Esophagus muscularis mucosa (tissue), 4 donors: ENCODE results near the gene CELF4. TPM values are rescaled to one million over a fixed set of nuclear protein-coding genes. Genes with fewer than 3 reads are reported as not detected.

Source experiments
- DNase-seq: peaks from one replicate; pipeline ENCODE4 v3.0.0-alpha.2; 2017; ENCODE audit errors: extremely low spot score
- H3K27ac ChIP-seq, 4 donors: fragments of 200-600 bp; sonication (generic); replicated peaks in 1 of 4; 1 replicate in 3 of 4; 2 replicates in 1 of 4; pipeline ENCODE4 v1.5.1; 2016 to 2019; ENCODE audit warnings: mild to moderate bottlenecking in 1 of 4
- H3K27me3 ChIP-seq, 4 donors: fragments of 200-600 bp; sonication (generic); one replicate each; pipeline versions ENCODE4 v1.5.1 to v1.6.0; 2016 to 2019
- H3K36me3 ChIP-seq, 4 donors: fragments of 200-600 bp; sonication (generic); one replicate each; pipeline ENCODE4 v1.5.1; 2016 to 2019
- H3K4me1 ChIP-seq, 4 donors: fragments of 200-600 bp; sonication (generic); one replicate each; pipeline ENCODE4 v1.5.1; 2016 to 2019
- H3K4me3 ChIP-seq, 4 donors: fragments of 200-600 bp; sonication (generic); 1 replicate in 2 of 4; 2 replicates in 2 of 4; pipeline ENCODE4 v1.5.1; 2016 to 2019; ENCODE audit warnings: mild to moderate bottlenecking in 4 of 4, moderate library complexity in 1 of 4
- H3K9me3 ChIP-seq, 4 donors: fragments of 200-600 bp; sonication (generic); 1 replicate in 3 of 4; 2 replicates in 1 of 4; pipeline ENCODE4 v1.5.1; 2016 to 2019
- CTCF ChIP-seq, 3 experiments: fragments of 200-600 bp in 2 of 3; fragments of 450-650 bp in 1 of 3; sonication (generic) in 2 of 3; IDR thresholded peaks; one replicate each; pipeline ENCODE4 v1.5.1; 2017 to 2019; ENCODE audit warnings: antibody characterized with exemption in 3 of 3, mild to moderate bottlenecking in 2 of 3, moderate library complexity in 1 of 3
- EP300 ChIP-seq: sonication (generic); formaldehyde crosslinking; IDR thresholded peaks from one replicate; pipeline ENCODE4 v1.6.1; 2017; ENCODE audit warnings: antibody characterized with exemption
- POLR2A ChIP-seq: fragments of 450-650 bp; IDR thresholded peaks from one replicate; pipeline ENCODE4 v1.6.1; 2017; ENCODE audit warnings: antibody characterized with exemption, moderate library complexity, mild to moderate bottlenecking, low read depth
- POLR2AphosphoS5 ChIP-seq, 2 donors: sonication (generic); formaldehyde crosslinking; IDR thresholded peaks; one replicate each; pipeline ENCODE4 v1.6.1; 2017; ENCODE audit warnings: antibody characterized with exemption in 2 of 2
- WGBS: methylation state at CpG from one replicate; pipeline ENCODE4 v1.1.5; 2018; 5-methylcytosine and 5-hydroxymethylcytosine counted together
- intact Hi-C: fragments of 100-400 bp; cut with DNase I; formaldehyde crosslinking; loops from one replicate; pipeline ENCODE4 v1.15.1; 2023
- total RNA-seq, 4 donors: library from RNA; depleted of rRNA; stranded (reverse); fragments of >200 nt; gene quantifications; one replicate each; pipeline versions ENCODE4 v1.1.0 to v1.2.1, GENCODE V29; 2016

The CELF4 gene
- total RNA-seq, 4 donors from 2014 or later, result 0.86 to 1.8 (median 1.7) TPM

- peaks cover 0 to 12% (median 0%) of the 10 kb centered on the region in 4 donors for H3K27me3 ChIP-seq
- TF ChIP-seq CTCF (IDR thresholded peaks at IDR 0.05), result no peak
- no peak for TF ChIP-seq POLR2AphosphoS5 (IDR thresholded peaks at IDR 0.05)
- no peak for TF ChIP-seq POLR2A
- TF ChIP-seq EP300, result no peak
- no peak overlapping the region for H3K4me3 ChIP-seq
- DNase-seq, result no peak
- no peaks in the 10 kb centered on the region for H3K4me1 ChIP-seq
- H3K36me3 ChIP-seq, result no peaks in the 10 kb centered on the region
- no peaks in the 10 kb centered on the region for H3K9me3 ChIP-seq
- H3K27ac ChIP-seq, result no peak overlapping the region
- intact Hi-C loops, result no loop called here
- 75% methylated on average over 7 of the region's 7 CpGs for WGBS
These were observed 127.0 kb downstream of the CELF4 start for GRCh38 chr18:37438417-37439180.

DNA sequence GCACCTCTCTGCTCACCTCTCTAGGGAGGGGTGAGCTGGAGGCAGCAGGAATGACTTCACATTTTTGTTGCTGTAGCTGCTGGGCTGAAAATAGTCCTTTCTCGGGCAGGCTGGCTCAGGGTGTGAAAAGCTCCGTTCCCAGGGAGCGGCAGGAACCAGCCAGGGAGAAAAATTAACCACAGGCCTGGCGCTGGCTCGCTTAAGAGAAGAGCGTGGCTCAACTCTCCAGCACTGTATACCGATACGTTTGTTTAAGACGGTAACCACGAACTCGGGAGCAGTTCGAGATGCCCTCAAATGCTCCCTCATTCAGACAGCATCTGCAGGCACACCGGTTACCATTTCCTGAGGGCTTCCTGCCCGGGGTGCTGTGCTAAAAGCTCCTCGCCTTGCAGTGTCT, 129.6 kb downstream of the CELF4 start:
- 60% methylated on average over 15 of the region's 15 CpGs for WGBS
- Histone ChIP-seq H3K4me1 (no peaks in the 10 kb centered on the region), H3K27ac (no peak overlapping the region), H3K4me3 (no peak overlapping the region), H3K9me3 (no peaks in the 10 kb centered on the region), H3K27me3 (no peaks in the 10 kb centered on the region), H3K36me3 (no peaks in the 10 kb centered on the region)
- TF ChIP-seq EP300, result no peak
- no peak for TF ChIP-seq POLR2A
- intact Hi-C loops, result no loop called here
- DNase-seq, result no peak

DNA sequence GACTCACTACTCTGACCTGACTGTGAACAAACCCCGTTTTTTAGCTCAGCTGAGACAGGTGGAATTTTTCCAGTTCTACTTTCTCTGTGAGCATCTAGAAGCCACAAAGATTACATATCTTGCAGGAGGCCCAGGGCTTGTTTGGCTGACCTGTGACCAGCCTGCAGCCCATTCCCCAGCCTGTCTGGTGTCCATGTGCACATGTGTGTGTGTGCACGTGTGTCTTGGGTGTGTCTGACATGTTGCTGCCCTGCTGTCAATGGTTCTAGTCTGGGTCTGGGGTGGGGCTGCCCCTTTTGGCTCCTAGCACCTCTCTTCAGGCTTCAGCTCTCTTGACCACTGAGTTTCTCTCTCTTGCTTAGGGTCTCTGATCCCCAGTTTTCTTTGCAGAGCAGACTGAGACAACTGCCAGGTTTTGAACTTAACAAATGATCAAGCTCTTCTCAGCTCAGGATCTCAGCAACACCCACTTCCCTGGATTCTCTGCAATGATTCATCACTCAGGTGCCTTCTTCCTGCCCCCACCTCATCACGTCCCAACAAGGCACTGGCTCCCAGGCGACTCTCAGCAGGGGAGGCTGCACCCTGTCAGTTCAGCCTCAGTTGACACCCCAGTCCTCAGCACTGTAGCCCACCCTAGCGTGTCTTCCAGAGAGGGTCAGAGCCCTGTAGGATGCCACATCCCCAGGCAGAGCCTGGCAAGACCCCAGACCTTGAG, 130.3 kb downstream of the CELF4 start:
- DNase-seq, result no peak
- 67% methylated on average over 5 of the region's 5 CpGs for WGBS
- H3K9me3 ChIP-seq, result no peaks in the 10 kb centered on the region
- no peaks in the 10 kb centered on the region for H3K27me3 ChIP-seq
- H3K4me1 ChIP-seq, result no peaks in the 10 kb centered on the region
- no peak overlapping the region for H3K4me3 ChIP-seq
- intact Hi-C loops, result no loop called here
- no peaks in the 10 kb centered on the region for H3K36me3 ChIP-seq
- TF ChIP-seq POLR2A, result no peak
- no peak for TF ChIP-seq CTCF (IDR thresholded peaks at IDR 0.05)
- TF ChIP-seq EP300, result no peak
- TF ChIP-seq POLR2AphosphoS5 (IDR thresholded peaks at IDR 0.05), result no peak
- no peak overlapping the region for H3K27ac ChIP-seq

DNA sequence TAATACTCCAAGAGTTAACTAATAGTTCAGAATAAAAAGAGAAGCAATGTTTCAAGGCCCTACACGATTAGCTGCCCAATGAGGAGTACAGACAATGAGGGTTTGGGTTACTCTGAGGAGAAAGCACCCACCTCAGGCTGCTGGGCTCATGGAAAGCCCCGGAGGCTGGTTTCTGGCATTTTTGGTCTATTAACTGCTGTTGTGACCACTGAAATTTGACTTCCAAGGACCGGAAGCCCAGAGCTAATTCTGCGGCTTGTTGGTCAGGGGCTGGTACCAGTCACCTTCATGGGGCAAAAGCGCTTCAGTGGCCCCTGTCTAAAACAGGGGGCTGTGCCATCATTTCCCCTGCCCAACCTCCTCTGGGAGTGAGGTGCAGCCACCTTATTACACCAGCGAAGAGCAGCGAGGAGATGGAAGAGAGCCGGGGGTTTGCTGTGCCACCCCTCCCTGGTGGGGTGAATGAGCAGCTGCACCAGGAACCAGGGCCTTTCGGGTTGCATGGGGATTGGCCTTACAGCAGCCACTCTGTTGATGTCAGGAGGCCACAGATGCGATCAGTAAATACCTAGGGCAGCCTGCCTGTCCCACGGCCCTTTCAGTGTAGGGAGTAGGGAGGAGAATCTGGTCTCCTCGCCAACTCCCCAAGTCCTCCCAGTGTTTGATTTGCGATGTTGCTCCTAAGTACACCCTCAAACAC, 131.3 kb downstream of the CELF4 start:
- TF ChIP-seq CTCF (IDR thresholded peaks at IDR 0.05) (no peak), POLR2A (no peak), POLR2AphosphoS5 (IDR thresholded peaks at IDR 0.05) (no peak), EP300 (no peak)
- intact Hi-C loops, result no loop called here
- Histone ChIP-seq H3K4me1 (no peaks in the 10 kb centered on the region), H3K36me3 (no peaks in the 10 kb centered on the region), H3K27me3 (no peaks in the 10 kb centered on the region), H3K4me3 (no peak overlapping the region), H3K9me3 (no peaks in the 10 kb centered on the region), H3K27ac (no peak overlapping the region)
- DNase-seq, result no peak
- 82% methylated on average over 10 of the region's 13 CpGs for WGBS
